Right ventricle myocardium inferior (tissue), 1 donor: ENCODE data around the gene NACA2. TPM values are rescaled to one million over a fixed set of nuclear protein-coding genes. Genes with fewer than 3 reads are reported as not detected.
"Not testable (repeated sequence)": the region's sequence is repeated elsewhere in the genome, so short reads cannot be mapped to it uniquely, and the experiment has no call there.

Experiments
- ATAC-seq: fragments of 200-7000 bp; cut with Tn5 transposase; one replicate; pipeline ENCODE4 v1.9.1; 2020; ENCODE audit warnings: mild to moderate bottlenecking, moderate library complexity
- DNase-seq: peaks from one replicate; pipeline ENCODE4 v3.0.0; 2021; ENCODE audit errors: missing footprints
- intact Hi-C: fragments of 100-400 bp; cut with DNase I; formaldehyde crosslinking; loops from one replicate; pipeline ENCODE4 v1.11.0; 2022
- total RNA-seq: library from RNA; stranded (reverse); fragmentation: NEBNext Ultra II Directional; extraction: Animal tissue kit (Norgen Biotek cat#: 25700); gene quantifications from one replicate; pipeline ENCODE4 v1.2.1, GENCODE V29; 2021
- donor health status: DM: no; HTN: yes; CAD: no; lungs with severe emphysema.

NACA2 gene
- total RNA-seq, 1 donor from 2014 or later, result not detected

GRCh38 chr17:61562287-61562686, 28.7 kb downstream of the NACA2 start:
- DNase-seq (no peak), ATAC-seq (no peak)
- intact Hi-C loops, result no loop called here

- DNase-seq, result no peak
- intact Hi-C loops, result no loop called here
- no peak for ATAC-seq
These were observed 29.7 kb downstream of the NACA2 start for GRCh38 chr17:61561354-61561753.

GRCh38 chr17:61560071-61560470, 30.9 kb downstream of the NACA2 start:
- no peak for DNase-seq
- no peak for ATAC-seq
- intact Hi-C loops, result no loop called here

- no peak for ATAC-seq
- no peak for DNase-seq
- intact Hi-C loops, result no loop called here
These were observed 34.5 kb downstream of the NACA2 start for GRCh38 chr17:61556224-61557188.

- ATAC-seq (no peak), DNase-seq (no peak)
- intact Hi-C loops, result no loop called here
These were observed 35.9 kb downstream of the NACA2 start for GRCh38 chr17:61555127-61555566.

GRCh38 chr17:61554209-61554608, 36.8 kb downstream of the NACA2 start:
- no peak for ATAC-seq
- intact Hi-C loops, result loop anchor here (5.0 kb wide), 1 partner anchor 832 kb away; no protein-coding TSS in a partner anchor
- DNase-seq, result no peak

- DNase-seq, result not testable (repeated sequence)
- intact Hi-C loops, result loop anchor here (5.0 kb wide), 1 partner anchor 830 kb away; no protein-coding TSS in a partner anchor
These were observed 38.5 kb downstream of the NACA2 start for GRCh38 chr17:61552560-61552959.

GRCh38 chr17:61551255-61551742, 39.7 kb downstream of the NACA2 start:
- DNase-seq (no peak), ATAC-seq (no peak)
- intact Hi-C loops, result loop anchor here (1.0 to 5.0 kb wide), 2 partner anchors 139 to 829 kb away; no protein-coding TSS in a partner anchor

More at GRCh38 chr17:61552560-61552959, 38.5 kb downstream of the NACA2 start:
- not testable (repeated sequence) for ATAC-seq

- intact Hi-C loops, result no loop called here
These were observed 43.9 kb downstream of the NACA2 start for GRCh38 chr17:61547113-61547512.

GRCh38 chr17:61545335-61545938, 45.6 kb downstream of the NACA2 start:
- no peak for ATAC-seq
- DNase-seq, result no peak
- intact Hi-C loops, result no loop called here

More at GRCh38 chr17:61547113-61547512, 43.9 kb downstream of the NACA2 start:
- DNase-seq (no peak), ATAC-seq (no peak)

- intact Hi-C loops, result no loop called here
- DNase-seq (no peak), ATAC-seq (no peak)
These were observed 47.1 kb downstream of the NACA2 start for GRCh38 chr17:61543786-61544415.

GRCh38 chr17:61542027-61542426, 49.0 kb downstream of the NACA2 start:
- ATAC-seq, result no peak
- intact Hi-C loops, result no loop called here
- DNase-seq, result no peak

GRCh38 chr17:61540874-61541273, 50.1 kb downstream of the NACA2 start:
- intact Hi-C loops, result no loop called here
- ATAC-seq, result no peak
- no peak for DNase-seq

Other genes with a start within 250 kb of the NACA2 start
- gene TBX2, start 191.4 kb downstream of the NACA2 start, total RNA-seq, result 12.1 TPM
- not detected for gene TBX4, start 138.8 kb downstream of the NACA2 start, total RNA-seq